ENCODE results near the gene TENM3.

The TENM3 gene

DNA sequence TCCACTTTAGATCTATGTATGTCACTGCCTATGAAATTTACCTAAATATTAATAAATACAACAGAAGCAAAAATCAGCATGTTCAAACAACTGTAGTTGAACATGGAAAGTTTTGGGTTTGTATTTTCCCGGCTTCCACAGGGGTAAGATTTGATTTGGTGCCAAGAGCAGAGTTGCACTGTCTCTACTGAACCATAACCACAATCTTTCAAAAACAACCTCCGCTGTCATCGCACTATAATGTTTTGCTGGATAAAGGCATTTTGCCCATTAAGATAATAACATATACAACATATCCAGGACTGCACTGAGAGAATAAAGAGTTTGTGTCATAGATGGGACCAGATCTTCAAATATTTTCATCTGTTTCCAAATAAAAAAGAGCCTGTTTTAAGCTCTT lies 94.9 kb downstream of the TENM3 start:
- no peak for TF ChIP-seq ZNF274 (IDR thresholded peaks at IDR 0.05; ENCODE audit: low read depth, low read length)
- no peak overlapping the region for H3K4me3 ChIP-seq (ENCODE audit: low read length)

DNA sequence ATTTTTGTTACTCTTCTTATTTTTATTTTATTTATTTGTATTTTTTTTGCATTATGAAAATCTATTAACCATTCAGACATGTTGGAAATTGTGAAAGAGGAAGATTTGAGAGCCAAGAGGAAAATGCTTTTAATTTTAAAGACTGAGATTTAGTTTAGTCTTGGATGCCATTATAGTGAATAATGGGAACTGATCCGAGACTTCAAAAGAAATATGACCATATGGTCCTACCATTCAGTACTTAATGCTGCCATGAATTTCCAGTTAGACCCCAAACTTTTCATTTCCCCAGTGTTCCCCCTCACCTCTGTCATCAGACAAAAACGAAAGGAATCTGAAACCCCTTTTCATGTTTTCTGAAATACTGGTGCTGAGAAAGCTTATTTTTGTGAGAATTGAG lies 95.5 kb downstream of the TENM3 start:
- H3K4me3 ChIP-seq (ENCODE audit: low read length), result no peak overlapping the region
- TF ChIP-seq ZNF274 (IDR thresholded peaks at IDR 0.05; ENCODE audit: low read depth, low read length), result no peak

DNA sequence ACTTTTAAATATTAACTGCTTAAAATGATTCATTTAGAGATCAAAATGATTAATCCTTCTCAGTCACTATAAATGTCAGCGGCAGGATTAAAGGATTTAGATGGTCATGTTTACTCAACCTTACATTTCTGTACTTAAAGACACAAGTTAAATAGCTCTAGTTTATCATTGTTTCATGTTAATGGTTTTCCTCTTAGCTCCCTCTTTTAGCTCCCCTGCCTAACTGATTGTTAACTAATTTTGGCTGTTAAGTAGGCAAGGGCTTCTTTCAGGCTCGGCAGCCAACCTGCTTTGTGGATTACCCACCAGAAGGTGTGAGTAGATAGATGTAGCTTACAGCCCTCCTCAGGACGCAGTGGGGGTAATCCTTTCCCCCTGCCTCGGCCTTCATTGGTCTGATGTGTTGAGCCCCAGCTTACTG lies 96.0 kb downstream of the TENM3 start:
- no peak for TF ChIP-seq ZNF274 (IDR thresholded peaks at IDR 0.05; ENCODE audit: low read depth, low read length)

DNA sequence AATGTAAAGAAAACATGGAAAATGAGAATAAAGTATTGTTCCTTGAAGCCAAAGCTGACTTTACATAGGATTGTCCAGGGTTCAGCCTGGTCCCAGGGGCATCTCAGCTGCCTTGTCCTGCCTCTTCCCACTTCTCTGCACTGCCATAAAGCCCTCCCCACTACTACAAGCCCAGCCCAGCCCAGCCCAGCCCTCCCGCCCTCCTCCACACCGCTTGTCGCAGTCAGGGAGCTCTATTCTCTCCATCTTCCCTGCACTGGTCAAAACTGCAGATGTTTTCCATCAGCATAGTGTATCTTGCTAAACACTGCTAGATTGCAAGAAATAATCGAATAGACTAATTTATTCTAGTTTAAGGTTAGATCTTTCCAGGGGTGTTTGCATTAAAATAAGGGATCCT lies 100.3 kb downstream of the TENM3 start:
- no peak for TF ChIP-seq ZNF274 (IDR thresholded peaks at IDR 0.05; ENCODE audit: low read depth, low read length)
- no peak overlapping the region for H3K4me3 ChIP-seq (ENCODE audit: low read length)

More for the DNA sequence above, 96.0 kb downstream of the TENM3 start:
- no peak overlapping the region for H3K4me3 ChIP-seq (ENCODE audit: low read length)

- H3K4me3 ChIP-seq (ENCODE audit: low read length), result no peak overlapping the region
Observed at GRCh38 chr4:182344968-182345367, 101.8 kb downstream of the TENM3 start.

GRCh38 chr4:182346250-182346649 lies 103.0 kb downstream of the TENM3 start:
- TF ChIP-seq ZNF274 (IDR thresholded peaks at IDR 0.05; ENCODE audit: low read depth, low read length), result no peak
- no peak overlapping the region for H3K4me3 ChIP-seq (ENCODE audit: low read length)

More at GRCh38 chr4:182344968-182345367, 101.8 kb downstream of the TENM3 start:
- no peak for TF ChIP-seq ZNF274 (IDR thresholded peaks at IDR 0.05; ENCODE audit: low read depth, low read length)

DNA sequence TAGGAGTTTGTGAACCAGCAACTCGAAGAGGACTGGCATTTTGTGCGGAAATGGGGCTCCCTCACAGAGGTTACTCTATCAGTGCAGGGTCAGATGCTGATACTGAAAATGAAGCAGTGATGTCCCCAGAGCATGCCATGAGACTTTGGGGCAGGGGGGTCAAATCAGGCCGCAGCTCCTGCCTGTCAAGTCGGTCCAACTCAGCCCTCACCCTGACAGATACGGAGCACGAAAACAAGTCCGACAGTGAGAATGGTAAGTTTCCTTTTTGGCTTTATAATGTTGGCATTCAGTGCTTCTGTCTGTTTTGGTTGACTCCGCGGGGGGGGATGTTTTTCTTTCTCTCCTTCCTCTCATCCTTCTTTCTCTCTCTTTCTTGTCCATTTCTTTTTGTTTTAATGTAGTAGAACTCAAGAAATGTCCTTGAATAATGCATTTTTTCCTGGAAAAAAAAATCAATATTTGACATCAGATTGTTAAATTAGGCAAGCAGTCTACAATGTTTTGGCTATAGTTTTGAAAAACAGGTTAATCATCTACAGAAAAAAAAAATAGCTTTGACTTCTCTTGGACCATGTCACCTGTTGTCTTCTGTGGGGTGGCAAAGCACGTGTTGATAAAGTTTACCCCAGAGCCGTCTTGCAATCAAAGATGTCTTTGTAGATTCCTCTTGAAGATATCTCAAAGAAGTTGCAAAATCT lies 103.6 kb downstream of the TENM3 start:
- no peak overlapping the region for H3K4me3 ChIP-seq (ENCODE audit: low read length)
- no peak for TF ChIP-seq ZNF274 (IDR thresholded peaks at IDR 0.05; ENCODE audit: low read depth, low read length)

DNA sequence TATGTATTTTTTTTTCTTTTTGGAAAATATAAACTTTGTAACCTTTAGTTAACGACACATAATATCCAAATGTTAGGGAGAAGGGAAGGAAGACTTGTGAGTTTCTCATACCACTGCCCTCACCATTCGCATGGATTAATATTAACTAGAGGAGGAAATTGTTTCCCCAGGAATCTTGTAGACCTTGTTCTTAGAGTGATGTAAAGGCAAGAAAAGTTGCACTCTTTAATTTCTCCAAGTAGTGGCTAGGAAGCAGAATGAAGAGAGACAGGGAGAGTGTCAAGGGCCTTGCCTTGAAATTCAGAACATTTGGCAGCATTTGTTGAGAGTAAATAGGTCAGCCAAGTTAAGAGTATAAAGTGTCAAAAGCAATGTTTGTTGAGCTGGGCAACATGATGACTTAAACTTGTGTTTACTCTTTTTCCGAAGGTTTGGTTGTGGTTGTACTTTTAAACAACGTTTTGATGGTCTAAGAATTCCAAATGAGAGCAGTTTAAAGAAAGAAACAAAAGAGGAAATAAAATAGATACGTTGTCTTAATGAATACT lies 105.7 kb downstream of the TENM3 start:
- no peak for TF ChIP-seq ZNF274 (IDR thresholded peaks at IDR 0.05; ENCODE audit: low read depth, low read length)

GRCh38 chr4:182350041-182350440 lies 106.8 kb downstream of the TENM3 start:
- H3K4me3 ChIP-seq (ENCODE audit: low read length), result no peak overlapping the region
- TF ChIP-seq ZNF274 (IDR thresholded peaks at IDR 0.05; ENCODE audit: low read depth, low read length), result no peak

More for the DNA sequence above, 105.7 kb downstream of the TENM3 start:
- H3K4me3 ChIP-seq (ENCODE audit: low read length), result no peak overlapping the region

DNA sequence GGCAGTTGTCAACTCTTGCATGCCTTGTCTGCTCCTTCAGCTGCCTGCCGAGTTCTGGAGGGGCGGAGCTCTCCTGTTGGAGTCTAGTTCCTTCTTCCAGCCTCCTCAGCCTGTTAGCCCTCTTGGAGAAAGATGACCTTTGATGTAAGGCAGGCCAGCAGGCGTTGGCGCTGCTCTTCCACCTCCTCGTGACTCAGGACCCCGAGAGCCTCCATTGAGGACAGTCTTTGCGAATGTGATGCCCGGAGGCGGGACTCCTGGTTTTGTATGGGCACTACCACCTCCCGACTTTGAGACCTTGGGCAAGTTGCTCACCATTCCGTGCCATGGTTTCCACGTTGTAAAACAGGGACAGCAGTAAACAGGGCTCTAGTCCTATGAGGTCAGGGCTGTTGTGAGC lies 108.3 kb downstream of the TENM3 start:
- no peak for TF ChIP-seq ZNF274 (IDR thresholded peaks at IDR 0.05; ENCODE audit: low read depth, low read length)
- H3K4me3 ChIP-seq (ENCODE audit: low read length), result no peak overlapping the region

GRCh38 chr4:182354106-182354505 lies 110.9 kb downstream of the TENM3 start:
- no peak for TF ChIP-seq ZNF274 (IDR thresholded peaks at IDR 0.05; ENCODE audit: low read depth, low read length)
- H3K4me3 ChIP-seq (ENCODE audit: low read length), result no peak overlapping the region

GRCh38 chr4:182354867-182355266 lies 111.7 kb downstream of the TENM3 start:
- no peak for TF ChIP-seq ZNF274 (IDR thresholded peaks at IDR 0.05; ENCODE audit: low read depth, low read length)
- H3K4me3 ChIP-seq (ENCODE audit: low read length), result no peak overlapping the region

DNA sequence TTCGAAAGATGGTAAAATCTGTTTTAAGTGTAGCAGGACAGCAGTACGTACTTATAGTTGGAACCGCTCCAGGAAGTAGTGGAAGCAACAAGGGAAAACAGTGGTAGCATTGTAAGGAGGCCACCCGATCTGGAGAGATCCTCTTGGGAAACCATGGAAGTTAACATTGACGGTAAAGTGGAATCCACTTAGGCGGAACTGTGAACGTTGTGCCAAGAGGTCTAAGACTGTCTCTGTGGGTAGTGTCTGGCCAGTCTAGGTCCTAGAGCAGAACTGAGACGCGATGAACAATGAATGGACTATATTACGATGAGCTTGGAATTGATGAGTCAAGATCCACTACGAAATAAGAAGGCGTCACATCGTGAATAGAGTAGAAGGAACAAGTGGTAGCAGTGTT lies 124.0 kb downstream of the TENM3 start:
- H3K4me3 ChIP-seq (ENCODE audit: low read length), result no peak overlapping the region
- TF ChIP-seq ZNF274 (IDR thresholded peaks at IDR 0.05; ENCODE audit: low read depth, low read length), result no peak

DNA sequence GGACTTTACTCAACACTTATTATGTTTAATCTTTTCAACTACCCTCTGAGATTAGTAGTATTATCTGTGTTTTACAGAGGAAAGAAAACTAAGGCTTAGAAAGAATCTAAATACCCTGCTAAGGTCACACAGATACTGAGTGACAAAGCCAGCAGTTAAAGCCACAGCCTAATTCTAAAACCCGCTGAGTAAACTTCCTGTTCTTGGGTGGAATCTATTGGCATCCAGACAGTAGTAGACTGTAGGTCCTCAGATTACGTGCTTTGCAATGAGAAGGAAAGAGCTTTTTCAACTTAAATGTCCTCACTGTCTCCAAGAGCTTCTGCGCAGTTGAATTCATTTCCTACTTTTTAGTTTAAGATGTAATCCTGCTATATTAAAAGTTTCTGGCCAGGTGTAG lies 126.0 kb downstream of the TENM3 start:
- no peak for TF ChIP-seq ZNF274 (IDR thresholded peaks at IDR 0.05; ENCODE audit: low read depth, low read length)
- no peak overlapping the region for H3K4me3 ChIP-seq (ENCODE audit: low read length)

DNA sequence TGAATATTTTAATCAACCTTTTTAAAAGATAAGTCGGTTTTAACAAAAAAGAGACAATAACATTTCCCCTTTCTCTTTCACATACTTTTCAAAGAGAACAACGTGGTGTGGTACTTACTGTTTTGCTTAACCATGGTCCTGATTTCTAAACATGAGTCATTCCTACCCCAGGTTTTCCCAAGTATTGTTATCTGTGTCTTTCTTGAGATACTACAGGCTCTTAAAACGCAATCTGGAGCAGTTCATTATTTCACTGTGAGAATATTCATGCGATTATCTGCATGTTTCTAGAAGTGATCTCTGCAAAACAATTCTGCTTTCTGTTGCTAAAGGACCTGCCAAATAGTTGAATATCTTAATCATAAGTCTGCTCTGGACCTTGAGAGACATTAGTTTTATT lies 127.3 kb downstream of the TENM3 start:
- TF ChIP-seq ZNF274 (IDR thresholded peaks at IDR 0.05; ENCODE audit: low read depth, low read length), result no peak
- H3K4me3 ChIP-seq (ENCODE audit: low read length), result no peak overlapping the region

DNA sequence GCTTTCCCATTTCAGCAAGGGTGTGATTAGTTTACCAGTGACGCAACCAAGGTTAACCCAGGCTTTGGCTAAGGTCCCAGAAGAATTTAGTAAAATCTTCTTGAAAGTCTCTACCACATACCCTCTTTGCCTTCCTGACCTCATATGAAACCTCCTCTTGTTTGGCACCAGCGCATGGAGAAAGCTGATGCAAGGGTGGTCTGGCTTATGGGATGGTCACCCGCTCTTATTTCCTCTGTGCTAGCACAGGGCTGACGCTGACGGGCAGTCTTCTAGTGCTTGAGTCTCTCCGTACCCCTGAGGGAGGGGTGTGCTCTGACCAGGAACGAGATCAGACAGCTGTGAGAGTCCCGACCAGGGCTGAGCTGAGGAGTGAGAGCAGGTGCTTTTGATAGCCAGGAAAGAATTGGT lies 137.6 kb downstream of the TENM3 start:
- no peak overlapping the region for H3K4me3 ChIP-seq (ENCODE audit: low read length)
- TF ChIP-seq ZNF274 (IDR thresholded peaks at IDR 0.05; ENCODE audit: low read depth, low read length), result no peak
